Tibial nerve (tissue), 4 donors: ENCODE measurements around the gene DMXL1.

Experiments used
- CTCF ChIP-seq, 5 experiments: fragments of 200-600 bp in 3 of 5; fragments of 450-650 bp in 2 of 5; sonication (generic) in 3 of 5; IDR thresholded peaks; one replicate each; pipeline ENCODE4 v1.5.1; 2016 to 2019; ENCODE audit warnings: antibody characterized with exemption in 5 of 5, mild to moderate bottlenecking in 3 of 5, moderate library complexity in 2 of 5
- EP300 ChIP-seq, 2 donors: sonication (generic); formaldehyde crosslinking; IDR thresholded peaks; one replicate each; pipeline ENCODE4 v1.6.1; 2017; ENCODE audit warnings: antibody characterized with exemption in 2 of 2, mild to moderate bottlenecking in 1 of 2
- POLR2A ChIP-seq, 2 donors: fragments of 450-650 bp; IDR thresholded peaks; one replicate each; pipeline ENCODE4 v1.6.1; 2017; ENCODE audit warnings: antibody characterized with exemption in 2 of 2, mild to moderate bottlenecking in 2 of 2, moderate library complexity in 2 of 2

- TF ChIP-seq CTCF (IDR thresholded peaks at IDR 0.05) (no peak), POLR2A (IDR thresholded peaks at IDR 0.05) (no peak), EP300 (IDR thresholded peaks at IDR 0.05) (no peak)
These were observed 42.3 kb upstream of the DMXL1 start for GRCh38 chr5:119028575-119028974.
